ACC112 (cell line): ENCODE data around the gene BNC2.

Source experiments
- H2AFZ ChIP-seq: fragments of 200-600 bp; sonication (generic); one replicate; pipeline ENCODE4 v1.6.0; 2017; ENCODE audit warnings: antibody characterized with exemption, low read length; ENCODE audit not compliant: unreplicated experiment
- H3K27ac ChIP-seq: fragments of 200-600 bp; sonication (generic); 2 replicates; pipeline ENCODE4 v1.5.1; 2014; ENCODE audit warnings: low read depth, mild to moderate bottlenecking, antibody characterized with exemption, low read length, moderate library complexity
- H3K27me3 ChIP-seq: fragments of 200-600 bp; sonication (generic); 2 replicates; pipeline ENCODE4 v1.6.1; 2014; ENCODE audit warnings: mild to moderate bottlenecking, antibody characterized with exemption, low read length, moderate library complexity, mixed read lengths; ENCODE audit not compliant: insufficient read depth
- H3K36me3 ChIP-seq: fragments of 200-600 bp; sonication (generic); 2 replicates; pipeline ENCODE4 v1.6.1; 2016; ENCODE audit warnings: mild to moderate bottlenecking, antibody characterized with exemption, low read length, moderate library complexity, mixed read lengths; ENCODE audit not compliant: insufficient read depth
- H3K4me1 ChIP-seq: fragments of 200-600 bp; sonication (generic); one replicate; pipeline ENCODE4 v1.6.1; 2016; ENCODE audit warnings: low read length, mixed read lengths; ENCODE audit not compliant: insufficient read depth, unreplicated experiment, control insufficient read depth
- H3K4me3 ChIP-seq: fragments of 200-600 bp; sonication (generic); 2 replicates; pipeline ENCODE4 v1.5.1; 2014; ENCODE audit warnings: mild to moderate bottlenecking, low read depth, low read length
- H3K79me2 ChIP-seq: fragments of 200-600 bp; sonication (generic); one replicate; pipeline ENCODE4 v1.6.0; 2016; ENCODE audit warnings: low read length; ENCODE audit not compliant: control insufficient read depth, unreplicated experiment, insufficient read depth

The BNC2 gene

DNA sequence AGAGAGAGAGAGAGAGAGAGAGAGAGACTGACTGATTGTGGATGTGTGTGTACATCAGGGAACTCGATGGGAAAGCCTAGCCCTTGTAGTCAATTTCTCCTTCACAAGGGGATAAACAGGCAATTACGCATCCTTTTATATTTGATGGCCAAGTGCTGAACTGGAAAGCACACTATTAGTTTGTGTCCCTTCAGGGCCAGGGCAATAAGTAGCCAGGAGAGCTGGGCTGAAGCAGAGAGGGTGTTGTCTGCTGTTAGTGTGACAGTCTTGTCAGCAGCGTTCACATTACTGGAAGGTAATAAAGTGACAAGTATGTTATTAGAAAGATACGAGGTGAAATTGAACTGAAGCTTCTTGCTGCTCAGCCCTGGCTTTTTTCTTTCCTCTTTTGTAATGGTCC is 457.7 kb downstream of the BNC2 start:
- no peak overlapping the region for H2AFZ ChIP-seq
- peak overlapping the region; percentile 80 for H3K27ac ChIP-seq
- H3K4me1 ChIP-seq: peaks cover 37% of the 10 kb centered on the region
- no peaks in the 10 kb centered on the region for H3K79me2 ChIP-seq
- H3K36me3 ChIP-seq: no peaks in the 10 kb centered on the region
- no peaks in the 10 kb centered on the region for H3K27me3 ChIP-seq
- H3K4me3 ChIP-seq: no peak overlapping the region

DNA sequence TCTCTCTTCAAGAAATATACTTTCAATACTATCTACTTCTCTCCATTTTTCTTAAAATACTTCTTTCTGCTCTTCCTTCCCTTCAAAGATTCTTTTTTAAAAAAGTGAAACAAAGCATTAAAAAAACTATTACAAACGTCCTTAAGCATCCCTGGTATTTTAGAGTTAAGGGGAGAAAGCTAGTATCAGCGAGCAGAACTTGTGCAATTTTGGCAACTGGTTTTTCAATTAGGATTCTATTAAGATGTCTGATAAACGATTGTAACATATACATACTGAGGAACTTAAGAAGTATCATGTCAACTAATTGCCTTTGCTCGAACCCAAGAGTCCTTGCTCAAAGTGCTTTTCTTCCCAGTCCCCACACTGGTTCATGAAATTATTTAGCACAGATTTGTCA is 459.2 kb downstream of the BNC2 start:
- Histone ChIP-seq H3K27ac (no peak overlapping the region), H3K4me3 (no peak overlapping the region), H3K79me2 (no peaks in the 10 kb centered on the region), H3K4me1 (peaks cover 27% of the 10 kb centered on the region), H3K27me3 (no peaks in the 10 kb centered on the region), H2AFZ (no peak overlapping the region), H3K36me3 (no peaks in the 10 kb centered on the region)

DNA sequence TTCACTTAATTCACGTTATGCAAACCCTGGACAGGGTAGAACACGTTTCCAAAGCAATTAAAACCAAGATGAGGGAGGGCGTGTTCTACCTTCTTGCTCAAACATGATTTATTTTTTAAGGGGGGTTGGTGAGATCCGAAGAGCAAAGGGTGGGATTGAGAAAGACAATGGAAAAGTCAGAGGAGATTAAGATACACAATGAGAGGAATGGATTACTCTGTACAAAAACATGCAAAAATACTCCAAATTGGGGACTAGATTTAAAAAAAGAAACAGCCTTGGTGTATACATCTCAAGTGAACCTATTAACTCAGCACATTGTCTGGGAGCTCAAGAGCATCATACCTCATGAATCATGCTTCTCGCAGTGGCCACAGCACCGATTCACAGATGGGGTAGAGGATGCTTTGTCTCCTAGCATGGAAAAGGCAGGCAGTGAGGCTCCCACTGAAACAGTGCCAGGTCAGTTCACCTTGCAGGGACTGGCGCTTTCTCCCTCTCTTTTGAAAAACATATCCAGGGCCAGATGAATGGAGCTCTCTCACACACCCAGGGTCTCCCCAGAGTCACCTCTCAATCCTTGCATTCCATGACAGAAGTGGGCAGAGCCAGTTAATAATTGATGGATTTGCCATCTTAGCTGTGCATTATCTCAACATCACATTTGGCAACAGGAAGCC is 459.7 kb downstream of the BNC2 start:
- Histone ChIP-seq H3K36me3 (no peaks in the 10 kb centered on the region), H3K27ac (no peak overlapping the region)

DNA sequence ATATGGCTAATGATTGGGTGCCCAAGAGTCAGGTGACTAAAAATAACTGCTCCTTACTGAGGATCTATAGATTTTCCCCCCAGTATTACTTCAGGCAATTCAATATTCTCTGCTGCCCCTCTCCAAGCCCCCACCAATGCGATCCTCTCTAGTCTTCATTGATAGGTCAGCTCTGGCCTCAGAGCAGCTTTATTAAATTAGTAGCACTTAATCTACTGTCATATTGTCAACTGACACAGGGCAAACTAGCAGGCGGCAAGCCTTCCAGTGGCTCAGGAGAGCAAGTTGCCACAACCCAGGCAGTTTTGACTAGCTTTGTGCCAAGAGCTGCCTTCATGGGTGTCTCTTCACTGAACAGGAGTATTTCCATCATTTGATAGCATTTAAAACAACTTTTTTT is 462.9 kb downstream of the BNC2 start:
- Histone ChIP-seq H3K4me3 (no peak overlapping the region), H3K27me3 (no peaks in the 10 kb centered on the region), H3K4me1 (peaks cover under 1% of the 10 kb centered on the region), H3K36me3 (no peaks in the 10 kb centered on the region), H3K27ac (no peak overlapping the region), H2AFZ (no peak overlapping the region), H3K79me2 (no peaks in the 10 kb centered on the region)

More for the DNA sequence above, 459.7 kb downstream of the BNC2 start:
- H3K4me1 ChIP-seq: peaks cover 21% of the 10 kb centered on the region
- H3K79me2 ChIP-seq: no peaks in the 10 kb centered on the region
- no peak overlapping the region for H2AFZ ChIP-seq
- H3K4me3 ChIP-seq: no peak overlapping the region
- no peaks in the 10 kb centered on the region for H3K27me3 ChIP-seq

DNA sequence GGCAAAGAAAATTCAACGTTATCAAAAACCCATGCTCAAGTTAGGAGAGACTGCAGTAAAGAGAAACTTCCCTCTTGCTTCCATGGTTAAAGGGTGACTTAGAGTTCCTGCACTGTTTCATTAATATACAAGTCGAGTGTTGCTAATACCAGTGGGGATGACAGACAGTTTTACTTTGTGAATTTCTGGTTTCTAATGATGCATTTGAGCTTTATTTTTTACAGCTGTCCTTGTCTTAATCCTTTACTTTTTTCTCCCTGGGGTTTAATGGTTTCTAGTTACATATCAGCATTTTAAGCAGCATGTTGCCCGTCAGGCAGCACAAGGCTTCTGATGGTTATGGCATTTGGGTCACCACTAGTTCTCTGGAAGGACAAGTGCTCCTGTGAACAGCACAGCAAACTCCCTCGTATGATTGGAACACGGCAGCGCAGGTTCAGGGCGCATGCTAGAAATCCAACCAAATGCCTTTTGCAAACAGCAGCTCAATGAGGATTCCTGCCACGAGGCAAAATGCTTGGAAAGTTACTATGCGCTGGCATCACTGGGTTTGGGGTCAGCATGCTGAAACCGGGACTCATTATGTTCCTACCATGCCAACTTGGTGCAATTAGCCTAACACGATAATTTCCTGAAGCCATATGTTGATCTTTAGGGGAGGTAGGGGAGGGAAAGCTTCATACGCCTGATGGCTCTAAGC is 463.8 kb downstream of the BNC2 start:
- Histone ChIP-seq H3K27me3 (no peaks in the 10 kb centered on the region), H3K4me1 (no peaks in the 10 kb centered on the region), H3K36me3 (no peaks in the 10 kb centered on the region), H3K27ac (no peak overlapping the region), H3K4me3 (no peak overlapping the region), H3K79me2 (no peaks in the 10 kb centered on the region), H2AFZ (no peak overlapping the region)

DNA sequence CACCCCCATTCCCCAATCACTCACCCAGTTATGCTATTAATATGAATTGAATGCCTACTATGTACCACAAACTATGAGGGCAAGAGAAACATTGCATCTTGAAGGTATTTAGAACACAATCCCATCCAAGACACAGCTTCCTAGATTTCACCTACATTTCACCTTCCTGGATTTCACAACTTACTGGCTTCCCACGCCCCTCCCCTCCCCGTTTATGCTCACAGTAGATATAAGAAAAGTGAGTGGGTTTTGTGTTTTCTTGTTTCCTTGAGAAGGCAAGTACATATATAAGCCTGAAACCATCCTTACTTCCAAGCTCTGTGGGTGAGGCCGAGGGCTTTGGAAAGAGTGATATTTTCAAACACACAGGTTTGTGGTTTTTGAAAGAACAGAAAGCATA is 465.0 kb downstream of the BNC2 start:
- no peaks in the 10 kb centered on the region for H3K27me3 ChIP-seq
- no peak overlapping the region for H3K27ac ChIP-seq
- H2AFZ ChIP-seq: no peak overlapping the region
- H3K36me3 ChIP-seq: no peaks in the 10 kb centered on the region
- H3K4me1 ChIP-seq: no peaks in the 10 kb centered on the region
- no peak overlapping the region for H3K4me3 ChIP-seq
- H3K79me2 ChIP-seq: no peaks in the 10 kb centered on the region

DNA sequence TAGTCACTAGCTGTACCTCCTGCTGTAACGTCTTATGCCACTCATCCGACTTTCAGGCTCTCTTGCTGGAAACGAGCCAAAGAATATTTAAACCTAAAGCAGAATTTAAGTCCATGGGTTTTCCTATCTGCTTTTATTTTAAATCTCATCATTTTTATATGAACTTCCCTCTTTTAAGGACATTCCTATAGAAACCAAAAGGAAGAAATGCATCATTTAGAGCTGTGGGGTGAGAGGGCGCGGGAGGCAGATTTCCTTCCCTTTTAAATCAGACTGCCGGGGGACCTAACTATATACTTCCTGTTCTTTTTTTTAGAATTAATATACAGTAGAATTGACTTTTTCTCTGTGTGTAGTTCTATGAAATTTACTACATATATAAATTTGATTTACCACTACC is 468.8 kb downstream of the BNC2 start:
- no peak overlapping the region for H3K4me3 ChIP-seq
- H2AFZ ChIP-seq: no peak overlapping the region
- H3K79me2 ChIP-seq: no peaks in the 10 kb centered on the region
- H3K4me1 ChIP-seq: peaks cover 10% of the 10 kb centered on the region
- H3K27ac ChIP-seq: no peak overlapping the region
- no peaks in the 10 kb centered on the region for H3K36me3 ChIP-seq
- H3K27me3 ChIP-seq: no peaks in the 10 kb centered on the region

DNA sequence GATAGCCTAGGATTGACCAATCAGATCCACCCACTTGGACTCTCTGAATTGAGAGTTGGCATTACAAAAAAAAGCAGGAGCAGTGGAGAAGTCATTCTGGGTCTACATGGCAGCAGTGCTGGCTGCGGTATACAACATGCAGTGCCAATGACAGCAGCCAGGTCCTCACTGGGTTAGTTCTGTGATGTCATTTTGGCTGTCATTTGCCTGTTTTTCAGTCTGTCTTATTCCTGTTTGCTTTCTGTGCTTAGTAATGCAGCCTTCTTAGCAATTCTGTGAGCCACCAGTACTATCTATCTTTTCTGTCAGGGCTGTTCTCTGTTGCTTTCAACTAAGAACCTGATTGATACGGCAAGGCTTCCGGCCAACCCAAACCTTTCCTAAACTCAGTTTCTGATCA is 471.8 kb downstream of the BNC2 start:
- no peak overlapping the region for H2AFZ ChIP-seq
- H3K4me3 ChIP-seq: no peak overlapping the region
- H3K27me3 ChIP-seq: no peaks in the 10 kb centered on the region
- H3K79me2 ChIP-seq: no peaks in the 10 kb centered on the region
- H3K27ac ChIP-seq: no peak overlapping the region
- peaks cover 10% of the 10 kb centered on the region for H3K4me1 ChIP-seq
- H3K36me3 ChIP-seq: no peaks in the 10 kb centered on the region

DNA sequence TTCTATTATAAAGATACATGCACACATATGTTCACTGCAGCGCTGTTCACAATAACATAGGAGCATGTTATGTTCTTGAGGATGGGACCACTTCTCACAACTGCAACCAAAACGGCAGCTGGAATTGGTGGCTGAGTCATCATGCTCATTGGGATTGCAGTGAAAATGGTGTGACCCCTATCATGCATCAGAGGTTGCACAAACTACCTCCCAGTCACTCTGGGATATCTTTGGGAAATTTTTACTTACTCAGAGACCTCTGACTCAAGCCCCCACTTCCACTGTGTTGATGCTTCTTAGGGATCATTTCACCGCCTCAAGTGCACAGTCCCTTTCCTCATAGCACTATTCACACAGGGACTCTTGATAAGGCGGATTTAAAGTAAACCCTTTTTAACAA is 474.1 kb downstream of the BNC2 start:
- Histone ChIP-seq H3K36me3 (no peaks in the 10 kb centered on the region), H3K27ac (no peak overlapping the region), H3K79me2 (no peaks in the 10 kb centered on the region), H2AFZ (no peak overlapping the region), H3K4me3 (no peak overlapping the region), H3K27me3 (no peaks in the 10 kb centered on the region), H3K4me1 (peaks cover 10% of the 10 kb centered on the region)

DNA sequence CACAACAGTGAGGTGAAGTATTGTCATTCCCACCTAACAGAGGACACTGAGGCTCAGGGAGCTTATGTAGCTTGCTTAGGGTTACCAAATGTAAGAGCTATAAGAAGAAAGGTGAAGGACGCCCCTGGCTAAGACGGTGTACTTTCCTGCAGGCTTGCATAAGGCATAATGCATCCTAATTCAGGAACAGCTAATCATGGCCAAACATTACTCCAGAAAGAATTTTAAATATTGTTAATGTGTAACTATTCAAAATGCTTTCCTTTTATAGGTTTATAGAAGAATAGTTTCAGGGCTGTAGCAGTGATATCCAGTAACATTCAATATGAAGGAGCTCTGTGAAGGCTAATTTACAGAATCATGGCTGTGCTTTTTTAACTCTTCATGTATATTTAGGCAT is 479.1 kb downstream of the BNC2 start:
- Histone ChIP-seq H2AFZ (no peak overlapping the region), H3K27me3 (no peaks in the 10 kb centered on the region)

DNA sequence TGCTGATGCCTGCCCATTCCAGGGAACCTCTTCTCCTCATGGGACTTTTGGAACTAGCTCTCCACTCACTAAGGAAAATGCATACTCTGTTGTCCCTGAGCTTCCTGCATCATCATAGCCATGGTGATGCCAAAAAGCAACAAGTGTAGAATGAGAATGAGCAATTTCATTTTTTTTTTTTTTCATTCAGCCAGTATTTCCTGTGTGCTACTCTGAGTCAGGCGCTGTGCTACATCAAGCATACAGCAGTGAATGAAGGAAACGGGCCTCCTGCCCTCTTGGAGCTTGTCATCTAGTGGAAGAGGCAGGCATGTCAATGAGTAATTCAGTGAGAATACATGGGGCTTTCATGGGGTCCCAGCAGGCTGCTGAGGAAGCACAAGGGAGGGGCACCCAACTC is 483.1 kb downstream of the BNC2 start:
- H3K4me1 ChIP-seq: peaks cover 11% of the 10 kb centered on the region
- no peaks in the 10 kb centered on the region for H3K79me2 ChIP-seq
- H3K27ac ChIP-seq: no peak overlapping the region
- no peak overlapping the region for H2AFZ ChIP-seq
- H3K36me3 ChIP-seq: 0 out of 2 replicates have a peak, but pooled peaks cover 2% of the 10 kb centered on the region
- H3K27me3 ChIP-seq: no peaks in the 10 kb centered on the region
- no peak overlapping the region for H3K4me3 ChIP-seq

More for the DNA sequence above, 479.1 kb downstream of the BNC2 start:
- Histone ChIP-seq H3K4me3 (no peak overlapping the region), H3K4me1 (peaks cover 5% of the 10 kb centered on the region), H3K79me2 (no peaks in the 10 kb centered on the region), H3K36me3 (no peaks in the 10 kb centered on the region), H3K27ac (no peak overlapping the region)
